Measurements from ENCODE around the gene MED22.

MED22 gene

GRCh38 chr9:133294257-133294656 is 53.7 kb downstream of the MED22 start:
- Histone ChIP-seq H3K36me3 (ENCODE audit: insufficient read depth, low read length) (no peaks in the 10 kb centered on the region), H2AFZ (ENCODE audit: low read depth, low read length) (no peak overlapping the region), H3K9me3 (ENCODE audit: low read length) (peaks cover 3% of the 10 kb centered on the region), H3K4me1 (ENCODE audit: insufficient read depth, low read length) (no peaks in the 10 kb centered on the region), H3K27me3 (ENCODE audit: insufficient read depth, low read length) (no peaks in the 10 kb centered on the region), H3K4me3 (ENCODE audit: low read length) (no peak overlapping the region)

GRCh38 chr9:133290751-133291302 is 57.1 kb downstream of the MED22 start:
- Histone ChIP-seq H3K27me3 (ENCODE audit: insufficient read depth, low read length) (no peaks in the 10 kb centered on the region), H3K4me3 (ENCODE audit: low read length) (no peak overlapping the region), H2AFZ (ENCODE audit: low read depth, low read length) (no peak overlapping the region), H3K9me3 (ENCODE audit: low read length) (peaks cover 8% of the 10 kb centered on the region), H3K4me1 (ENCODE audit: insufficient read depth, low read length) (no peaks in the 10 kb centered on the region), H3K36me3 (ENCODE audit: insufficient read depth, low read length) (no peaks in the 10 kb centered on the region)

Measured in neuron (in vitro differentiated cells).